ENCODE data around the gene SHANK3. TPM values are rescaled to one million over a fixed set of nuclear protein-coding genes. Genes with fewer than 3 reads are reported as not detected.
A peak's percentile ranks its signal among the peaks of the same experiment; 100 is the strongest.

The SHANK3 gene
- total RNA-seq, 4 donors from 2014 or later: 8.6 to 101 (median 16.9) TPM

- no peak for DNase-seq
- no peaks in the 10 kb centered on the region for H3K27me3 ChIP-seq
- H3K36me3 ChIP-seq: no peaks in the 10 kb centered on the region
- TF ChIP-seq POLR2A (IDR thresholded peaks at IDR 0.05) (no peak), CTCF (IDR thresholded peaks at IDR 0.05) (no peak)
- no peaks in the 10 kb centered on the region for H3K9me3 ChIP-seq
- H3K4me3 ChIP-seq: no peak overlapping the region
- H3K27ac ChIP-seq: no peak overlapping the region
- intact Hi-C loops (cut with DNase I; ENCODE audit: low total_unique reads): no loop called here
- H3K4me1 ChIP-seq: peaks cover 3 to 6% of the 10 kb centered on the region in 2 donors
These were observed 46.2 kb upstream of the SHANK3 start for GRCh38 chr22:50626314-50626849.

DNA sequence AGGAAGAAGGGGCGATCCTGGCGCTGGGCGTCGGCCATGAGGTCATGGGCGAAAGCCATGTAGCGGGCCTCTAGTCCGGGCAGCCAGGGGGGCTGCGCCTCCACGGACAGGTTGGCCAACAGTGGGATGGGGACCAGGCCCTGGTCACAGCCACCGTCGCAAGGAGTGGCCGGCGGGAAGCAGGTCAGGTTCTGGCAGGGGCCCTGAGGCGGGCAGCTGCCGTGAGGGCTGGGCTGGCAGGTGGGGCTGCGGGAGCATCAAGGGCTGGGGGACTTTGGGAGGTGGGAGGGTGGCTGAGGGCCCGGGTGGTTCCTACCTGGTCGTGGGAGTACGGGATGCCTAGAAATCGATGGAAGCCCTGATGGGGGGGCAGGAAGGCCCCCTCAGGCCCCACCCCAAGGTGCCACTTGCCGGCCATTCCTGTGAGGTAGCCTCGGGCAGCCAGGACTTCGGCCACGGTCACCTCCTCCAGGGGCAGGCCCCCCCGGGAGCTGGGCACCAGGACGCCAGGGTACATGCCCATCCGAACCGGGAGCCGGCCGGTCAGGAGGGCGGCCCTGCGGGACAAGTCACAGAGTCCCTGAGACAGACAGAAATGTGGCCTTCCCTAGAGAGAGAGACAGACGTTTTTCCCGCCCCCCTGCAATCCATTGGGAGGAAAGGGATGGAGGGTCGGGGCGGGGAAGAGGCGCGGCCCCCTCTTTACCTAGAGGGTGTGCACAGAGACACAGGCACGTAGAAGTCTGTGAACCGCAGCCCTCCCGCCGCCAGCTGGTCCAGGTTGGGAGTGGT is 45.6 kb upstream of the SHANK3 start:
- Histone ChIP-seq H3K4me1 (peaks cover 3 to 6% of the 10 kb centered on the region in 2 donors), H3K27me3 (no peaks in the 10 kb centered on the region), H3K36me3 (no peaks in the 10 kb centered on the region), H3K27ac (peak overlapping the region; percentile 76 to 81), H3K4me3 (peak overlapping the region; percentile 50 to 60), H3K9me3 (no peaks in the 10 kb centered on the region)
- DNase-seq: no peak
- intact Hi-C loops (cut with DNase I; ENCODE audit: low total_unique reads): no loop called here
- TF ChIP-seq CTCF (IDR thresholded peaks at IDR 0.05) (no peak), POLR2A (IDR thresholded peaks at IDR 0.05) (no peak)

DNA sequence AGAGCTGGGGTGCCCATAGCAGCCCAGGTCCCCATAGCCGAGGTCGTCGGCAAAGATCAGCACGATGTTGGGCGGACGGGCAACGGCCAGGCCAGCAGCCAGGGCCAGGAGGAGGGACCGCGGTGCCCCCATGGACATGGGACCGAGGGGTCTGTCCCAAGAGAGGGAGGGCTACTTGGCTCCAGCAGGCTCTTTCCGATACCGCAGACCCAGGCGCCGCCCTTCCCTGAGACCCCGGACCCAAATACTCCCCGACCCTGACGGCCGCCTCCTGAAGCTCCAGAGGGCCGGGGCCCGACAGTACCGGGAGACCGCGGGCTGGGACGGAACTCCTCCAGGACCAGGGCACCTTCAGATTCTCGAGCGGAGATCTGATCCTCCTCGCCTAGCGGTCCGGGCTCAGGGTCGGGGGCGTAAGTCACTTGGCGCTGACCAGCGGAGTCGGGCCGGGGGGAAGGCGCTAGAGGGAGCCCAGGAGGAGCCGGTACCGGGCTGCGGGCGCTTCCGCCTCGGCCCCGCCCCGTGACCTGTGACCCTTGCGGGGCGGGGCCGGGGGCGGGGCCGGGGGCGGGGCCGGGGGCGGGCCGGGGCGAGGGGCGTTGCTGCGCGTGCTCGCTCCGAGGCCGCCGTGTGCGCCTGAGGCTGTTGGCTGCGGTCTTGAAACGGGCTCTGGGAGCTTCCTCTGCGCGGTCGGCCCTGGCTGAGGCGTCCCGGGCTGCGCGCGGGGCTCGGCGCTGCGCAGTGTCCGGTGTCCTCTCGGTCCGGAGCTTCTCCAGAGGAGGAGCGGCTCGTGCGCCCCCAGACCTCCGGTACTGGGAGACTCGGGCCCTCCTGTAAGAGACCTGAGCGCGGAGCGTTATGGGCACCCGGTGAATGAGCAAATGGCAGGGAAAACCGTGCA is 44.7 kb upstream of the SHANK3 start, which contains the start of gene ARSA:
TSS of gene ARSA (minus strand) at position 511 of the 901 bp plus-strand sequence. CDS start at position 138, 373 bp downstream.
- DNase-seq: peak; percentile 81 to 82
- intact Hi-C loops (cut with DNase I; ENCODE audit: low total_unique reads): no loop called here
- peak within 1 kb of the TSS; percentile 50 to 60 for H3K4me3 ChIP-seq
- H3K9me3 ChIP-seq: no peaks in the 10 kb centered on the region
- H3K27me3 ChIP-seq: no peaks in the 10 kb centered on the region
- TF ChIP-seq POLR2A (IDR thresholded peaks at IDR 0.05) (peak; percentile 47 to 53), CTCF (IDR thresholded peaks at IDR 0.05) (peak; percentile 16 to 47 (median 44))
- H3K36me3 ChIP-seq: no peaks in the 10 kb centered on the region
- H3K27ac ChIP-seq: peak within 1 kb of the TSS; percentile 76 to 81
- peaks cover 3 to 6% of the 10 kb centered on the region in 2 donors for H3K4me1 ChIP-seq

GRCh38 chr22:50628543-50629134 is 44.0 kb upstream of the SHANK3 start:
- H3K4me3 ChIP-seq: peak overlapping the region; percentile 50 to 60
- H3K4me1 ChIP-seq: peaks cover 3 to 6% of the 10 kb centered on the region in 2 donors
- TF ChIP-seq POLR2A (IDR thresholded peaks at IDR 0.05): no peak
- TF ChIP-seq CTCF (IDR thresholded peaks at IDR 0.05): no peak
- intact Hi-C loops (cut with DNase I; ENCODE audit: low total_unique reads): no loop called here
- peak overlapping the region; percentile 67 to 72 for H3K27ac ChIP-seq
- H3K27me3 ChIP-seq: no peaks in the 10 kb centered on the region
- H3K9me3 ChIP-seq: no peaks in the 10 kb centered on the region
- DNase-seq: peak in 1 of 2 donors; percentile 15
- H3K36me3 ChIP-seq: no peaks in the 10 kb centered on the region
